COLO668 (cell line): ENCODE data around the gene ALDH1L1.
"Not testable (repeated sequence)": the region's sequence is repeated elsewhere in the genome, so short reads cannot be mapped to it uniquely, and the experiment has no call there.

Experiments
- DNase-seq: peaks from one replicate; lab custom pipeline; 2025; ENCODE audit not compliant: unreplicated experiment; lab: John Stamatoyannopoulos, UW

The ALDH1L1 gene

DNA sequence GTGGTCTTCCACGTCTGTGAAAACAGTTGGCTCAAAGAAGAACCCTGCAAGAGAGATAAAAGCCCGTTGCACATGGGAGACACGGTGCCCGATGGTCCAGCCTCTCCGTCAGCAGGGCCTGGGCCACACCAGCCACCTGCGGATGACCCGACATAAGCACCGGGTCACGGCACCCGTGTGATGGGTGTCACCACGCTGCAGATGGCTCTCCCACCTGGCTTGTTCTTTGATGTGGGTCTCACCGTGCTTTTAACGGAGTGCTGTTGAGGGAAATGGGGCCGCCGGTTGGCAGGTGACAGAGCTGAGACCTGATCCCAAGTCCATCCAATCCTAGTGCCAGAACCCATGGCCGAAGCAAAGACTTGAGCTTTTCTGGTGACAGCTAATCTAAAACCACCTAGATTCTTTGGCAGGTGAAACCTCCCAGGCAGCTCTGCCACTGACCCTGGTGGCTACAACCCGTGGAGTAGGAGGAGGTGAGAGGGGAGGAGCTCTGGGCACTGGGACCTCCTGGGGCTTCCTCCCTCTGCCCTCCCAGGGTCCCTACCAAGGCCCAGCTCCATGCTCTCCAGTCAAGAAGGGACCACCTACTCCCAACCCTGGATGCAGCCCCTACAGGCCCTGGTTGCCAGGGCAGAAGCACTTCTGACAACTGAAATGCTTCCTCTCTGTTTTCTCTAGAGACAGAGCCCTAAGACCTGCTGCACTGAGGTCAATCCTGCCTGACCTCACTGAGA lies 73.0 kb downstream of the ALDH1L1 start:
- no peak for DNase-seq

- no peak for DNase-seq
Observed at GRCh38 chr3:126106336-126107202, 73.8 kb downstream of the ALDH1L1 start.

DNA sequence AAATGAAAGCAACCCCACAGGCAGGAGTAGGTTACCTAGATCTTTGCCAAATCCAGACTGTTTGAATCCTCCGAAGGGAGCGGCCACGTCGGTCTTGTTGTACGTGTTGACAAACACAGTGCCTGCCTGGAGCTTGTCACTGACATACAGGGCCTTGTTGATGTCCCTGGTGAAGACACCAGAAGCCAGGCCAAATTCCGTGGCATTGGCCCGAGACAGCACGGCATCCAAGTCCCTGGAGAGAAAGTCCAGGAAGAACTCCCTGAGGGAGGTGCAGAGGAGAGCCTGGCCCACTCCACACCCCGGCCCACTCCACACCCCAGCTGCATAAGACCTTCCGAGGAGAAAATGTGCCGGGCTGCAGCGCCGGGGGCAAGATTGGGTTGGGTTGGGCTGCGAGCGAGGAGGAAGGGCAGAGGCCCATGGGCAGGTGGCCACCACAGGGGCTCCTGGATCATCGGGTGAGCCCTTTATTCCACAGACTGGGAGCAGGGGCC lies 74.6 kb downstream of the ALDH1L1 start:
- DNase-seq = no peak

DNA sequence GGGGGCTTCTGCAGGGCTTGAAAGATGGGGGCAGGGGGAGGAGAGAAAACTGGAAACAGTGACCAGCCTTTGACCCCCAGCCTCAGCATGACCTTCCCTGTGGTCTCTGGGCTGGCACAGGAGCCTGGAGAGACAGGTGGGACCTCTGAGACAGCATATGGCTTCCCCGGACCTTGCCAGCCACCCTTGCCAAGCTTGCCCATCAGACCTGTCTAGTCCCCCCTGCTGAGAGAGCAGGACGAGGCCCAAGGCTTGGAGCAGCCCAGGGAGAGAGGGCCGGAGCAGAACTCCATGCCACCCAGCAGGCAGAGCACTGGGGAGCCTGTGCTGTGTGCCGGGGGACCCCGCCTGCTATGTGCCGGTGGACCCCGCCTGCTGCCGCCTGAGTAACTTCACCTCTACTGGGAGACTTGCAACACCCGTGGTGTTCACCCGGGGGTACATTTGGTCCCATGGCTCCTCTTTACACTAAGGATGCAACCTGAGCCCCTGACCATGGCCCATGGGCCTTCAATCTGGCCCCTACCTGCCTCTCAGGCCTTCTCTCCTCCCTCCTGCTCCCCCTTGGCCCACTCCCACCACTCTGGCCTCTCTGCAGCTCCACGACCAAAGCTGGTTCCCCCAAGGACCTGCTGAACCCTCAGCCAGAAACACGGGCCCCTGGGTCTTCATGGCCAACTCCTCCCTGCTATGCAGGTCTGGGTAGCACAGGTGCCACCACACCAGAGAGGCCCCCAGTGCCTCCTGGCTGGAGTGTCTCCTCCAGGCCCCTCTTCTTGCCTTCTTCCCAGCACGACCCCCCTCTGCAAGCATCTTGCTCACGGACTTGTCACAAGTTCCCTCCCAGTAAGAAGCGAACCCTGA lies 75.4 kb downstream of the ALDH1L1 start:
- no peak for DNase-seq

GRCh38 chr3:126104028-126104635 lies 76.3 kb downstream of the ALDH1L1 start:
- no peak for DNase-seq

DNA sequence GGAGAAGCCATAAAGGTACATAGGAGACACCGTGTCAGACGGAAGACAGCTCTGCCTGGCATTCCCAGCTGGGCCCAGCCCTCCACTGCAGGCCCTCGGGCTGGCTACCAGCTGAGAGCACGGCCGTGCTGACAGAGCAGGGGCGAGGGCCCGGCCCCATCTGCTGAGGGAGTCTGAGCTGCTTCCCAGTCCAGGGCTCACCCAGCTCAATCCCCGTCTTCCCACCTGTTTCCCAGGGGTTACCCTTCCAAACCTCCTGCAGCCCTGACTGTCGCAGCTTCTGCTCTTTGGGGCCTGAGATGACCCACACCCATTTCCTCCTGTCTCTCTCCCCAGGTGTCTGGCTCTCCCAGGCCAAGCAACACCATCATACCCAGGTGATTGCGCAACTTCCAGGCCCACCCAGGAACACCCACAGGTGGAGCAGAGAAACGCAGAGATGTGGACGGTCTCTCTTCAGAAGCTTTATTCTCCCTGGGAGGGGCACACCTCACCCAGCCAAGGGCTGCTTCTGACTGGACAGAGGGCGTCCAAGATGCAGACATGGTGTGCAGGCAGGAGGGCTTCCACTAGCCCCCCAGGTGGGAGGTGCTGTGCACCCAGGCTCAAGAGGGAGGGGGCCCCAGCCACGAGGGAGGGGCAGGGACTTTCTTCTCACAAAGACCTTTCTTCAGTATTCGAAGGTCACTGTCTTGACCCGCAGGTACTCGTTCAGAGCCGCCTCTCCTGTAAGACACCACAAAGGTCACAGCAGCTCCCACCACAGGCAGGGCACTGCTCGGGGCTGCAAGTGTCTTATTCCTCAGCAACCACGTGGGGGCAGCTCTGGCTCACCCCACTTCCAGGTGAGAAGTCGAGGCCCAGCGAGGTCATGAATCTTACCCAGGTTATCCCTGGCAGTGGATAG lies 77.0 kb downstream of the ALDH1L1 start:
- DNase-seq = no peak

DNA sequence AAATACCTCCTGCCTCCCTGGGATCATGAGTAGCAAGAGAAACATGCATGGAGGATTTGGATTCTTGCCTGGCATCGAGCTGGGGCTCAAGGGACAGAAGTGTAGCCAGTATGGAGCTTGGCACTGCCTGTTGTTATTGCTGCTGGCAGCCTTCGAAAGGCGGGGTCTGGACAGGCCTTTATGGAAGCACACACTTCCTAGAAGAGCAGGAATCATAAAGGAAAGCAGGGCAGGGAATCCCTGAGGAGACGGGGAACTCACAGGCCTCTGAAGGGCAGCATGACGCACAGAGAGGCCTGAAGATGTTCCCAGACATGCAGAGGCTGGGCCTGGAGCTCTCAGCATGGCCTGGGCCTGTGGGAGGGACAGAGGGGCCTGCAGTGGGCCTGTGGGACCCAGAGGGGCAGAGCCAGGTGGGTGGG lies 77.8 kb downstream of the ALDH1L1 start:
- no peak for DNase-seq

DNA sequence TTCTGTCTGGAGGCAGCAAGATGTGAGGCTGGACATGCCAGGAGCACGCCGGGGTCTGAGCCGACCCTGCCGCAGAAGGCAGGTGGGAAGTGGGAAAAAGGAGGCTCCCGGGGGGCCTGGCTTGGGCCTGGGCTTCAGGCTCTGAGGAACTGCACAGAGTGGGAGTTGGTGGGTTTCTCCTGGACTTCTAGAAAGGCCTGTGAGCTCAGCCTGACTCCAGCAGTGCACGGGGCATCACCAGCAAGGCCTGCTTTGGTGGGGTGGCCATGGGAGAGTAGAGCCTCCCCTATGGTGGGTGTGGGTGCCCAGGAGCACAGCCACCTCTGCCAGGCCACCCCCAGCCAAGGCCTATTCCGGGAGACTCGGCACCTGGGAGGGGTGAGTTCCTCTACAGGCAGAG lies 78.4 kb downstream of the ALDH1L1 start:
- DNase-seq = no peak

DNA sequence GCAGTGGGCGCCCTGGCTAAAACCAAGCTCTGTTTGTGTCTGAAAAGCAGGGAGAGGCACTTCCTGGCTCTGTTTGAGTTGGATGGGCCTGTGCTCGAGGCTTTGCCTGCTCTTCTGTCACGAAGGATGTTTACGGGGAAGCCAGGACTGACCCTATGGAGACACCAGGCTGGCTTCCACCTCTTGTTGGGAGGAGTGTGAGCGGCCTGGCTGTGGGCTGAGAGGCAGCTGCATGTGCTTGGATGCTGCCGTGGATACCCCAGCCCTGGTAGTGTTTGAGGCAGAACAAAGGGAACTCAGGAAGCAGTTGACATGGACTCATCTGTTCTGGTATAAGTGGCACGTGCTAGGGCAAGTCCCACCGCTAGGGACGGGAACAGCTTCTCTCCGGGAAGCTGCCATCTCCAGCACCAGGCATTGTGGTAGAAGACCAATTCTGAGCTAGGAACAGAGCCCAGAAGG lies 78.8 kb downstream of the ALDH1L1 start:
- no peak for DNase-seq

- DNase-seq = no peak
Observed at GRCh38 chr3:126100634-126101301, 79.6 kb downstream of the ALDH1L1 start.

- no peak for DNase-seq
Observed at GRCh38 chr3:126100269-126100633, 80.1 kb downstream of the ALDH1L1 start.

GRCh38 chr3:126098391-126098858 lies 82.0 kb downstream of the ALDH1L1 start:
- no peak for DNase-seq

DNA sequence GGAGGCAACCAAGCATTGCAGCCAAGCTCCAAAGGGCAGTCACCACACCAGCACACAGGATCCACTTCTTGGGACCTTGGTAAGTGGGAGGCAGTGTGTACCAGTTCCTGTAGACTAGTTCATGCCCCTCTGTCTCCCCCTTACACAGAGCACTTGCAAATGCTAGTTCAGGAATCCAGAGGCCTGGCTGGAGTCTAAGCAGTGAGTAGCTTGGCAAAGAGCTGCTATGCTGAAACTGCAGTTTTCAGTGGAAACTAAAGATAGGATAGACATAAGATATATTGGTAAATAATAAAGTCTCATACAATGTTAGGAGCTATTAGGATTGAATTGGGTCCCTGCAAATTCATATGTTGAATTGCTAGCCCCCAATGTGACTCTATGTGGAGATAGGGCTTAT lies 82.6 kb downstream of the ALDH1L1 start:
- no peak for DNase-seq

DNA sequence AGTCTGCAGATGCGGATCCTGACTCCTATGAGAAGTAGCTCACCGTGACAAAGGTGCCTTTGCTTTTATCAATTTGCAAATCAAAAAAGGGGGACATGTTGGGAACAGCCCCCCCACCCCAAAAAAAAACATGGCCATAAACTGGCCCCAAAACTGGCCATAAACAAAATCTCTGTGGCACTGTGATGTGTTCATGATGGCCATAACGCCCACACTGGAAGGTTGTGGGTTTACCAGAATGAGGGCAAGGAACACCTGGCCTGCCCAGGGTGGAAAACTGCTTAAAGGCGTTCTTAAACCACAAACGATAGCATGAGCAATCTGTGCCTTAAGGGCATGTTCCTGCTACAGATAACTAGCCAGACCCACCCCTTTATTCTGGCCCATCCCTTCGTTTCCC lies 84.1 kb downstream of the ALDH1L1 start:
- not testable (repeated sequence) for DNase-seq

DNA sequence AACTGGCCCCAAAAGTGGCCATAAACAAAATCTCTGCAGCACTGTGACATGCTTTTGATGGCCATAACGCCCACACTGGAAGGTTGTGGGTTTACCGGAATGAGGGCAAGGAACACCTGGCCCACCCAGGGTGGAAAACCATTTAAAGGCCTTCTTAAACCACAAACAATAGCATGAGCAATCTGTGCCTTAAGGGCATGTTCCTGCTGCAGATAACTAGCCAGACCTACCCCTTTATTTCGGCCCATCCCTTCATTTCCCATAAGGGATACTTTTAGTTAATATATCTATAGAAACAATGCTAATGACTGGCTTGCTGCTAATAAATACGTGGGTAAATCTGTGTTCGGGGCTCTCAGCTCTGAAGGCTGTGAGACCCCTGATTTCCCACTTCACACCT lies 88.3 kb downstream of the ALDH1L1 start:
- DNase-seq = not testable (repeated sequence)

- no peak for DNase-seq
Observed at GRCh38 chr3:126087552-126088175, 92.7 kb downstream of the ALDH1L1 start.

DNA sequence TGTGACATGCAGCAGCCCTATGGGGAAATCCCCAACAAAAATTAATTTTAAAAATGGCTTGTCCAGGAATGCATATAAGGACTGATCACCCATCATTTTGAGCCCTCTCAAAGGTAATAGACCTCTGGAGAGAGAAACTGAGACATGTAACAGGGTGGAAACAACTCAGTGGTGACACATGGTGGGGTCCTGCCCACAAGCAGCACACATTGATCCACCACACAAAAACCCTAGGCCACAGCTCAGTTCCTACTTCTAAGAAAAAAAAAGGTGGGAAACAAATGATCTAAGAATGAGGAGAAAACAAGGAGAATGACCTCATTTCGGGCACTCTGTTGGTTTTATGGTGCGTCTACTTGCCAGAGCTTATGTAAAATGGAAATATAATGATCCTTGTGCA lies 94.5 kb downstream of the ALDH1L1 start:
- DNase-seq = no peak

- no peak for DNase-seq
Observed at GRCh38 chr3:126085276-126085675, 95.1 kb downstream of the ALDH1L1 start.

- no peak for DNase-seq
Observed at GRCh38 chr3:126084768-126085180, 95.6 kb downstream of the ALDH1L1 start.
